IMR-90 (cell line): ENCODE measurements around the gene COIL. TPM values are rescaled to one million over a fixed set of nuclear protein-coding genes. Genes with fewer than 3 reads are reported as not detected.

Experiments
- ATAC-seq: fragments of 200-7000 bp; cut with Tn5 transposase; 2 replicates; pipeline ENCODE4 v1.9.1; 2020; ENCODE audit warnings: low read depth, mild to moderate bottlenecking, moderate library complexity
- BruUV-seq: library from RNA; stranded (reverse); fragments of 400-500 nt; replicated peaks from 2 replicates; lab custom pipeline; 2021; lab: Mats Ljungman, UMichigan
- CTCF ChIA-PET: fragments of 300-600 bp; formaldehyde crosslinking; extraction: SDS; loops from one replicate; lab custom pipeline; 2021; ENCODE audit warnings: antibody characterized with exemption; lab: Yijun Ruan, JAX
- POLR2A ChIA-PET: fragments of 300-600 bp; sonication (Branson Sonifier 250); formaldehyde crosslinking; loops from one replicate; lab custom pipeline; 2022; ENCODE audit warnings: antibody characterized with exemption; ENCODE audit not compliant: unreplicated experiment; lab: Charles Lee
- DNase-seq: peaks from one replicate; pipeline ENCODE4 v3.0.0; 2013
- H2AFZ ChIP-seq: replicated peaks from 2 replicates; pipeline ENCODE3; 2013; ENCODE audit warnings: low read length, mild to moderate bottlenecking; ENCODE audit not compliant: poor library complexity
- H2AK5ac ChIP-seq: 2 replicates; pipeline ENCODE4 v1.6.1; 2013; ENCODE audit warnings: low read depth, low read length, inconsistent platforms
- H2AK9ac ChIP-seq: replicated peaks from 2 replicates; pipeline ENCODE3; 2013; ENCODE audit warnings: mild to moderate bottlenecking, low read depth, low read length, moderate library complexity; ENCODE audit not compliant: poor library complexity
- H2BK120ac ChIP-seq: 2 replicates; pipeline ENCODE4 v1.6.1; 2013; ENCODE audit warnings: low read depth, low read length, inconsistent platforms
- H2BK15ac ChIP-seq: 3 replicates; pipeline ENCODE4 v1.6.1; 2013; ENCODE audit warnings: low read depth, low read length, inconsistent platforms
- H2BK20ac ChIP-seq: 2 replicates; pipeline ENCODE4 v1.6.1; 2013; ENCODE audit warnings: low read depth, mild to moderate bottlenecking, inconsistent platforms, low read length, moderate library complexity
- H2BK5ac ChIP-seq: 2 replicates; pipeline ENCODE4 v1.6.1; 2013; ENCODE audit warnings: mild to moderate bottlenecking, low read depth, low read length, inconsistent platforms; ENCODE audit not compliant: poor library complexity, severe bottlenecking
- H3K14ac ChIP-seq: replicated peaks from 2 replicates; pipeline ENCODE4 v1.6.1; 2013; ENCODE audit warnings: low read depth, low read length, inconsistent platforms
- H3K18ac ChIP-seq: 2 replicates; pipeline ENCODE4 v1.6.1; 2013; ENCODE audit warnings: low read depth, low read length, control low read depth
- H3K23ac ChIP-seq: 2 replicates; pipeline ENCODE4 v1.6.1; 2013; ENCODE audit warnings: low read depth, low read length, inconsistent platforms
- H3K27ac ChIP-seq: 2 replicates; pipeline ENCODE4 v1.5.1; 2013; ENCODE audit warnings: mild to moderate bottlenecking, control low read depth, low read length; ENCODE audit not compliant: insufficient read depth
- H3K27me3 ChIP-seq: 2 replicates; pipeline ENCODE4 v1.6.1; 2013; ENCODE audit warnings: low read length; ENCODE audit not compliant: control insufficient read depth, insufficient read depth
- H3K36me3 ChIP-seq: 2 replicates; pipeline ENCODE4 v1.6.1; 2013; ENCODE audit warnings: low read length, mixed read lengths; ENCODE audit not compliant: control insufficient read depth, insufficient read depth
- H3K4ac ChIP-seq: 2 replicates; pipeline ENCODE4 v1.6.1; 2013; ENCODE audit warnings: low read depth, low read length, inconsistent platforms
- H3K4me1 ChIP-seq: 2 replicates; pipeline ENCODE4 v1.6.1; 2013; ENCODE audit warnings: low read length, mixed read lengths; ENCODE audit not compliant: control insufficient read depth, insufficient read depth
- H3K4me2 ChIP-seq: 2 replicates; pipeline ENCODE4 v1.6.1; 2013; ENCODE audit warnings: low read depth, mild to moderate bottlenecking, control low read depth, low read length, moderate library complexity
- H3K4me3 ChIP-seq: 2 replicates; pipeline ENCODE4 v1.5.1; 2013; ENCODE audit warnings: low read depth, mild to moderate bottlenecking, control low read depth, low read length, moderate library complexity; ENCODE audit not compliant: insufficient read depth
- H3K56ac ChIP-seq: 2 replicates; pipeline ENCODE4 v1.6.1; 2013; ENCODE audit warnings: low read length, inconsistent platforms; ENCODE audit not compliant: insufficient read depth; ENCODE audit errors: extremely low read depth
- H3K79me1 ChIP-seq, 2 experiments: 2 replicates each; pipeline ENCODE4 v1.6.1; 2013; ENCODE audit warnings: low read length in 2 of 2, inconsistent platforms in 1 of 2, low read depth in 1 of 2
- H3K9ac ChIP-seq: 2 replicates; pipeline ENCODE4 v1.6.1; 2013; ENCODE audit warnings: low read depth, low read length, control low read depth
- H3K9me1 ChIP-seq: 2 replicates; pipeline ENCODE4 v1.6.1; 2013; ENCODE audit warnings: low read length, inconsistent platforms; ENCODE audit not compliant: insufficient read depth
- H3K9me3 ChIP-seq: 2 replicates; pipeline ENCODE4 v1.6.1; 2013; ENCODE audit warnings: low read length; ENCODE audit not compliant: control insufficient read depth, insufficient read depth
- H4K20me1 ChIP-seq: 2 replicates; pipeline ENCODE4 v1.6.1; 2013; ENCODE audit warnings: low read length, inconsistent platforms; ENCODE audit not compliant: insufficient read depth
- H4K5ac ChIP-seq: 2 replicates; pipeline ENCODE4 v1.6.1; 2013; ENCODE audit warnings: mild to moderate bottlenecking, low read depth, low read length, control low read depth
- H4K8ac ChIP-seq, 2 experiments: 2 replicates each; pipeline ENCODE4 v1.6.1; 2013; ENCODE audit warnings: low read depth in 2 of 2, low read length in 2 of 2, control low read depth in 1 of 2, inconsistent platforms in 1 of 2
- H4K91ac ChIP-seq: 2 replicates; pipeline ENCODE4 v1.6.1; 2013; ENCODE audit warnings: low read depth, low read length, inconsistent platforms; ENCODE audit not compliant: insufficient read depth
- MAZ ChIP-seq: IDR thresholded peaks from 2 replicates; pipeline ENCODE4 v1.6.1; 2012; ENCODE audit warnings: low read depth, mild to moderate bottlenecking, low read length, improper control_type of control experiment, moderate library complexity, borderline replicate concordance
- WGBS, 2 experiments: methylation state at CpG; one replicate each; pipeline versions ENCODE4 v1.1.5 to v1.1.7; 2013; ENCODE audit warnings: missing lambda C conversion rate in 2 of 2; ENCODE audit not compliant: insufficient read length in 1 of 2; ENCODE audit errors: extremely low coverage in 2 of 2; 5-methylcytosine and 5-hydroxymethylcytosine counted together
- dilution Hi-C: fragments of 300-500 bp; cut with HindIII; formaldehyde crosslinking; loops from one replicate; pipeline ENCODE4 v1.14.3; 2018; ENCODE audit warnings: low sequenced_read_pairs; ENCODE audit not compliant: unreplicated experiment
- in situ Hi-C: fragments of 300-500 bp; cut with MboI; formaldehyde crosslinking; loops from 3 replicates; pipeline ENCODE4 v1.14.3; 2019; ENCODE audit warnings: low sequenced_read_pairs, inconsistent platforms, mixed read lengths
- intact Hi-C: fragments of 100-400 bp; cut with micrococcal nuclease; formaldehyde crosslinking; loops from 2 replicates; pipeline ENCODE4 v1.10.0; 2022
- polyA plus RNA-seq, 3 experiments: library from polyadenylated mRNA; depleted of rRNA; stranded (reverse); fragments of >200 nt; gene quantifications; 2 replicates each; pipeline ENCODE4 v1.2.3, GENCODE V29; 2012; ENCODE audit warnings: low replicate concordance in 1 of 3
- total RNA-seq: library from RNA; depleted of rRNA; stranded (reverse); fragments of >200 nt; gene quantifications from 2 replicates; pipeline ENCODE4 v1.2.3, GENCODE V29; 2012

COIL gene
- total and polyA plus RNA-seq, 2 of the 4 experiments (the other 2 are of a cell fraction) = 5.2 to 13.3 TPM

DNA sequence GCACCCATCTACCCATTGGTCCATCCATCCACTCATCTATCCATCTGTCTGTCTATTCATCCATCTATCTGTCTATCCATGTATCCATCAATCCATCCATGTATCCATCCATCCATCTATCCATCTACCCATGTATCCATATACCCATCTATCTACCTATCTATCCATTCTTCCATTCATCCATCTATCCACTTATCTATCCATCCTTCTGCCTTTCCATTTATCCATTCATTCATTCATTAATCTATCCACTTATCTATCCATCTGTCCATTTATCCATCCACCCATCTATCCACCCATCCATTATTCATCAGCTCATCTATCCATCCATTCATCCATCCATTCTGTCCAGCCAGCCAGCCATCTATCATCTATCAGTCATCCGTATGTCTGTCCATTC lies 68.5 kb downstream of the COIL start:
- Histone ChIP-seq H3K9ac (no peak overlapping the region), H2BK120ac (no peak overlapping the region), H3K14ac (no peak overlapping the region), H3K9me1 (peaks cover 5% of the 10 kb centered on the region; the same call in 1 of the 2 replicates), H2AK9ac (no peak overlapping the region), H3K79me1 (peaks cover 0 to 5% of the 10 kb centered on the region in 2 experiments; a peak in 2 of 4 replicates), H4K20me1 (no peaks in the 10 kb centered on the region), H3K23ac (no peak overlapping the region), H3K56ac (no peak overlapping the region), H3K4me1 (no peaks in the 10 kb centered on the region), H3K4me2 (no peak overlapping the region), H3K4me3 (no peak overlapping the region), H3K27ac (no peak overlapping the region), H4K5ac (no peak overlapping the region), H2BK20ac (no peak overlapping the region), H2AFZ (no peak overlapping the region), H3K18ac (no peak overlapping the region), H3K4ac (no peak overlapping the region), H4K91ac (no peak overlapping the region), H2BK5ac (no peak overlapping the region), H3K9me3 (peaks cover 3% of the 10 kb centered on the region; the same call in 1 of the 2 replicates), H3K36me3 (peaks cover 62% of the 10 kb centered on the region), H4K8ac (no peak overlapping the region), H3K27me3 (no peaks in the 10 kb centered on the region), H2AK5ac (no peak overlapping the region), H2BK15ac (no peak overlapping the region)
- TF ChIP-seq MAZ = no peak
- in situ Hi-C loops (no loop called here), dilution Hi-C loops (no loop called here), intact Hi-C loops (no loop called here)
- DNase-seq = no peak
- ATAC-seq = no peak
- ChIA-PET CTCF (no interaction called here), POLR2A (no interaction called here)
- no CpG with 5 or more reads among the region's 1 CpG for WGBS, 2 experiments
- BruUV-seq = no TSS peak
